HepG2 (cell line): ENCODE data around the gene CA11. TPM values are rescaled to one million over a fixed set of nuclear protein-coding genes. Genes with fewer than 3 reads are reported as not detected.

Experiments used
- CENPT ChIP-seq: sonication (generic); formaldehyde crosslinking; IDR thresholded peaks from 2 replicates; pipeline ENCODE4 v1.8.0; 2022; ENCODE audit warnings: low read depth, mild to moderate bottlenecking, moderate library complexity, missing genetic modification reagents
- DR1 ChIP-seq: sonication (generic); formaldehyde crosslinking; IDR thresholded peaks from 2 replicates; pipeline ENCODE4 v1.8.0; 2021; ENCODE audit warnings: mild to moderate bottlenecking, missing genetic modification reagents, inconsistent platforms
- GFI1 ChIP-seq: sonication (generic); formaldehyde crosslinking; IDR thresholded peaks from 2 replicates; pipeline ENCODE4 v1.5.0; 2020; ENCODE audit warnings: missing genetic modification reagents, mild to moderate bottlenecking, borderline replicate concordance
- HOXA5 ChIP-seq: sonication (generic); formaldehyde crosslinking; IDR thresholded peaks from 2 replicates; pipeline ENCODE4 v1.4.0; 2020; ENCODE audit warnings: missing genetic modification reagents
- MYC ChIP-seq: sonication (generic); formaldehyde crosslinking; IDR thresholded peaks from 2 replicates; pipeline ENCODE4 v1.9.0; 2021; ENCODE audit warnings: missing genetic modification reagents, borderline replicate concordance
- MZF1 ChIP-seq: sonication (generic); formaldehyde crosslinking; IDR thresholded peaks from 2 replicates; pipeline ENCODE4 v1.8.1; 2023; ENCODE audit warnings: mild to moderate bottlenecking, missing genetic modification reagents, borderline replicate concordance
- PAF1 ChIP-seq: IDR thresholded peaks from 2 replicates; pipeline ENCODE4 v1.6.1; 2016; ENCODE audit warnings: missing genetic modification reagents, missing compliant biosample characterization
- PHF20 ChIP-seq: sonication (generic); formaldehyde crosslinking; IDR thresholded peaks from 2 replicates; pipeline ENCODE4 v1.5.0; 2020; ENCODE audit warnings: mild to moderate bottlenecking, missing genetic modification reagents
- RNF219 ChIP-seq: sonication (generic); formaldehyde crosslinking; IDR thresholded peaks from 2 replicates; pipeline ENCODE4 v1.5.0; 2020; ENCODE audit warnings: mild to moderate bottlenecking, missing genetic modification reagents
- SMARCE1 ChIP-seq: fragments of 450-650 bp; IDR thresholded peaks from 2 replicates; pipeline ENCODE4 v1.6.1; 2017; ENCODE audit warnings: borderline replicate concordance
- TOPORS ChIP-seq: sonication (generic); formaldehyde crosslinking; IDR thresholded peaks from 2 replicates; pipeline ENCODE4 v1.8.0; 2023; ENCODE audit warnings: mild to moderate bottlenecking, missing genetic modification reagents
- TRAFD1 ChIP-seq: sonication (generic); formaldehyde crosslinking; IDR thresholded peaks from 2 replicates; pipeline ENCODE4 v1.5.1; 2020; ENCODE audit warnings: missing genetic modification reagents, mild to moderate bottlenecking, borderline replicate concordance
- ZNF274 ChIP-seq: sonication (generic); formaldehyde crosslinking; IDR thresholded peaks from 2 replicates; pipeline ENCODE4 v1.5.1; 2020; ENCODE audit warnings: mild to moderate bottlenecking, missing genetic modification reagents
- ZNF331 ChIP-seq: sonication (generic); formaldehyde crosslinking; IDR thresholded peaks from 2 replicates; pipeline ENCODE4 v1.4.0; 2020; ENCODE audit warnings: missing genetic modification reagents
- polyA plus RNA-seq, 8 experiments: library from polyadenylated mRNA; depleted of rRNA in 3 of 8; stranded (reverse) in 7 of 8; unstranded in 1 of 8; fragments of >200 nt; fragmentation: Illumina TruSeq in 4 of 8; extraction: Trizol in 4 of 8; gene quantifications; 2 replicates each; pipeline versions ENCODE4 v1.2.1 to v1.2.3, GENCODE V29; 2011 to 2016; ENCODE audit warnings: low read depth in 4 of 8, missing spikeins in 1 of 8, mixed read lengths in 1 of 8; ENCODE audit not compliant: insufficient read depth in 1 of 8
- total RNA-seq, 5 experiments: library from RNA; depleted of rRNA; stranded (reverse); fragments of >200 nt; fragmentation: Illumina TruSeq; extraction: Trizol; gene quantifications; 2 replicates each; pipeline ENCODE4 v1.2.3, GENCODE V29; 2016; ENCODE audit warnings: low read depth in 1 of 5
- TF ChIP-seq, protein P1 (sequence below): sonication (generic); formaldehyde crosslinking; IDR thresholded peaks from 2 replicates; pipeline ENCODE4 v1.5.0; 2020; ENCODE audit warnings: missing genetic modification reagents, mild to moderate bottlenecking, borderline replicate concordance
- TF ChIP-seq, protein P2 (sequence below): sonication (generic); formaldehyde crosslinking; IDR thresholded peaks from 2 replicates; pipeline ENCODE4 v1.4.0; 2020; ENCODE audit warnings: missing genetic modification reagents
- TF ChIP-seq, protein P3 (sequence below): IDR thresholded peaks from 2 replicates; pipeline ENCODE4 v1.6.1; 2018; ENCODE audit warnings: missing genetic modification reagents, mild to moderate bottlenecking, missing compliant biosample characterization

The CA11 gene
- total and polyA plus RNA-seq, 2 of the 13 experiments (the other 11 are each of a cell fraction or from before 2014, with no cell fraction given), result 0.41 to 0.58 TPM

- TF ChIP-seq RNF219 (CRISPR knock-in tag) (no peak), ZNF274 (CRISPR knock-in tag) (peak; percentile 71; the same call in 1 of the 2 replicates), PHF20 (CRISPR knock-in tag) (peak; percentile 99), TOPORS (CRISPR knock-in tag) (peak; percentile 34; the same call in 1 of the 2 replicates), HOXA5 (no peak), PAF1 (CRISPR knock-in tag) (no peak; the same call in 1 of the 2 replicates), TRAFD1 (CRISPR knock-in tag) (0 out of 2 replicates have a peak, but pooled peaks have one; percentile 49), GFI1 (CRISPR knock-in tag) (peak; percentile 59; the same call in 1 of the 2 replicates), MYC (peak; percentile 99), DR1 (CRISPR knock-in tag) (peak; percentile 97), ZNF331 (peak; percentile 89), MZF1 (CRISPR knock-in tag) (no peak), CENPT (CRISPR knock-in tag) (0 out of 2 replicates have a peak, but pooled peaks have one; percentile 47), SMARCE1 (no peak)
- TF ChIP-seq, protein P1, sequence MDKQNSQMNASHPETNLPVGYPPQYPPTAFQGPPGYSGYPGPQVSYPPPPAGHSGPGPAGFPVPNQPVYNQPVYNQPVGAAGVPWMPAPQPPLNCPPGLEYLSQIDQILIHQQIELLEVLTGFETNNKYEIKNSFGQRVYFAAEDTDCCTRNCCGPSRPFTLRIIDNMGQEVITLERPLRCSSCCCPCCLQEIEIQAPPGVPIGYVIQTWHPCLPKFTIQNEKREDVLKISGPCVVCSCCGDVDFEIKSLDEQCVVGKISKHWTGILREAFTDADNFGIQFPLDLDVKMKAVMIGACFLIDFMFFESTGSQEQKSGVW (CRISPR knock-in tag), result no peak
- TF ChIP-seq, protein P2, sequence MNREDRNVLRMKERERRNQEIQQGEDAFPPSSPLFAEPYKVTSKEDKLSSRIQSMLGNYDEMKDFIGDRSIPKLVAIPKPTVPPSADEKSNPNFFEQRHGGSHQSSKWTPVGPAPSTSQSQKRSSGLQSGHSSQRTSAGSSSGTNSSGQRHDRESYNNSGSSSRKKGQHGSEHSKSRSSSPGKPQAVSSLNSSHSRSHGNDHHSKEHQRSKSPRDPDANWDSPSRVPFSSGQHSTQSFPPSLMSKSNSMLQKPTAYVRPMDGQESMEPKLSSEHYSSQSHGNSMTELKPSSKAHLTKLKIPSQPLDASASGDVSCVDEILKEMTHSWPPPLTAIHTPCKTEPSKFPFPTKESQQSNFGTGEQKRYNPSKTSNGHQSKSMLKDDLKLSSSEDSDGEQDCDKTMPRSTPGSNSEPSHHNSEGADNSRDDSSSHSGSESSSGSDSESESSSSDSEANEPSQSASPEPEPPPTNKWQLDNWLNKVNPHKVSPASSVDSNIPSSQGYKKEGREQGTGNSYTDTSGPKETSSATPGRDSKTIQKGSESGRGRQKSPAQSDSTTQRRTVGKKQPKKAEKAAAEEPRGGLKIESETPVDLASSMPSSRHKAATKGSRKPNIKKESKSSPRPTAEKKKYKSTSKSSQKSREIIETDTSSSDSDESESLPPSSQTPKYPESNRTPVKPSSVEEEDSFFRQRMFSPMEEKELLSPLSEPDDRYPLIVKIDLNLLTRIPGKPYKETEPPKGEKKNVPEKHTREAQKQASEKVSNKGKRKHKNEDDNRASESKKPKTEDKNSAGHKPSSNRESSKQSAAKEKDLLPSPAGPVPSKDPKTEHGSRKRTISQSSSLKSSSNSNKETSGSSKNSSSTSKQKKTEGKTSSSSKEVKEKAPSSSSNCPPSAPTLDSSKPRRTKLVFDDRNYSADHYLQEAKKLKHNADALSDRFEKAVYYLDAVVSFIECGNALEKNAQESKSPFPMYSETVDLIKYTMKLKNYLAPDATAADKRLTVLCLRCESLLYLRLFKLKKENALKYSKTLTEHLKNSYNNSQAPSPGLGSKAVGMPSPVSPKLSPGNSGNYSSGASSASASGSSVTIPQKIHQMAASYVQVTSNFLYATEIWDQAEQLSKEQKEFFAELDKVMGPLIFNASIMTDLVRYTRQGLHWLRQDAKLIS (CRISPR knock-in tag), result no peak
- TF ChIP-seq, protein P3, sequence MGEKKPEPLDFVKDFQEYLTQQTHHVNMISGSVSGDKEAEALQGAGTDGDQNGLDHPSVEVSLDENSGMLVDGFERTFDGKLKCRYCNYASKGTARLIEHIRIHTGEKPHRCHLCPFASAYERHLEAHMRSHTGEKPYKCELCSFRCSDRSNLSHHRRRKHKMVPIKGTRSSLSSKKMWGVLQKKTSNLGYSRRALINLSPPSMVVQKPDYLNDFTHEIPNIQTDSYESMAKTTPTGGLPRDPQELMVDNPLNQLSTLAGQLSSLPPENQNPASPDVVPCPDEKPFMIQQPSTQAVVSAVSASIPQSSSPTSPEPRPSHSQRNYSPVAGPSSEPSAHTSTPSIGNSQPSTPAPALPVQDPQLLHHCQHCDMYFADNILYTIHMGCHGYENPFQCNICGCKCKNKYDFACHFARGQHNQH (CRISPR knock-in tag), result peak; percentile 99
Observed at GRCh38 chr19:48618916-48619691, 26.9 kb downstream of the CA11 start, which contains the start of the genes RPL18 and SPHK2 (continued).
